Naive thymus-derived CD4-positive, alpha-beta T cell (primary cell): ENCODE results near the gene ETS1. TPM values are rescaled to one million over a fixed set of nuclear protein-coding genes. Genes with fewer than 3 reads are reported as not detected.
A peak's percentile ranks its signal among the peaks of the same experiment; 100 is the strongest.

Experiments used
- ATAC-seq: fragments of 150-1000 bp; cut with Tn5 transposase; 2 replicates; pipeline ENCODE4 v1.10.0; 2021; ENCODE audit warnings: mild to moderate bottlenecking, moderate library complexity
- CTCF ChIA-PET: fragments of 350-600 bp; sonication (Branson Sonifier 250); formaldehyde crosslinking; loops from one replicate; lab custom pipeline; 2021; ENCODE audit warnings: antibody characterized with exemption; lab: Charles Lee
- POLR2A ChIA-PET: fragments of 350-600 bp; sonication (Branson Sonifier 250); formaldehyde crosslinking; loops from one replicate; lab custom pipeline; 2021; ENCODE audit warnings: antibody characterized with exemption, inconsistent platforms; lab: Charles Lee
- DNase-seq, 9 donors: peaks; one replicate each; pipeline versions ENCODE4 v3.0.0 to v3.0.0-alpha.2; 2020 to 2022; ENCODE audit warnings: mixed read lengths in 1 of 9
- H3K27ac ChIP-seq: one replicate; pipeline ENCODE4 v1.7.0; 2013; ENCODE audit warnings: mild to moderate bottlenecking, low read depth, low read length, moderate library complexity
- H3K27me3 ChIP-seq, 2 donors: one replicate each; pipeline ENCODE4 v1.7.0; 2013; ENCODE audit warnings: low read length in 2 of 2, mild to moderate bottlenecking in 2 of 2, moderate library complexity in 2 of 2; ENCODE audit not compliant: control insufficient read depth in 2 of 2, insufficient read depth in 2 of 2
- H3K36me3 ChIP-seq, 3 experiments: 1 replicate in 2 of 3; 2 replicates in 1 of 3; pipeline ENCODE4 v1.7.0; 2013; ENCODE audit warnings: low read length in 3 of 3, mild to moderate bottlenecking in 3 of 3, moderate library complexity in 1 of 3; ENCODE audit not compliant: insufficient read depth in 3 of 3, control insufficient read depth in 2 of 3
- H3K4me1 ChIP-seq, 2 donors: one replicate each; pipeline ENCODE4 v1.7.0; 2013; ENCODE audit warnings: low read length in 2 of 2, mild to moderate bottlenecking in 2 of 2, moderate library complexity in 1 of 2; ENCODE audit not compliant: control insufficient read depth in 2 of 2, insufficient read depth in 2 of 2
- H3K4me3 ChIP-seq: 2 replicates; pipeline ENCODE4 v1.7.0; 2013; ENCODE audit warnings: mild to moderate bottlenecking, low read length
- H3K9me3 ChIP-seq, 3 experiments: 1 replicate in 2 of 3; 2 replicates in 1 of 3; pipeline ENCODE4 v1.7.0; 2013; ENCODE audit warnings: low read length in 3 of 3; ENCODE audit not compliant: control insufficient read depth in 2 of 3
- H3K27ac Mint-ChIP-seq, 9 donors: one replicate each; pipeline ENCODE4 v1.8.0; 2020 to 2022; ENCODE audit warnings: mixed read lengths in 9 of 9, mild to moderate bottlenecking in 8 of 9, moderate library complexity in 5 of 9, inconsistent platforms in 2 of 9
- H3K27me3 Mint-ChIP-seq, 5 donors: one replicate each; pipeline ENCODE4 v1.8.0; 2021 to 2022; ENCODE audit warnings: mixed read lengths in 5 of 5, mild to moderate bottlenecking in 1 of 5
- H3K36me3 Mint-ChIP-seq, 5 donors: one replicate each; pipeline ENCODE4 v1.8.0; 2020 to 2022; ENCODE audit warnings: mixed read lengths in 5 of 5, mild to moderate bottlenecking in 3 of 5, inconsistent platforms in 1 of 5
- H3K4me1 Mint-ChIP-seq, 7 donors: one replicate each; pipeline ENCODE4 v1.8.0; 2020 to 2022; ENCODE audit warnings: mixed read lengths in 7 of 7, mild to moderate bottlenecking in 3 of 7, inconsistent platforms in 1 of 7
- H3K4me3 Mint-ChIP-seq, 10 donors: one replicate each; pipeline ENCODE4 v1.8.0; 2020 to 2022; ENCODE audit warnings: mild to moderate bottlenecking in 10 of 10, mixed read lengths in 10 of 10, moderate library complexity in 6 of 10, inconsistent platforms in 2 of 10
- H3K9me3 Mint-ChIP-seq, 11 donors: one replicate each; pipeline ENCODE4 v1.8.0; 2020 to 2022; ENCODE audit warnings: mixed read lengths in 11 of 11, mild to moderate bottlenecking in 4 of 11, inconsistent platforms in 1 of 11, moderate library complexity in 1 of 11
- intact Hi-C, 2 donors: fragments of 100-400 bp; cut with micrococcal nuclease; formaldehyde crosslinking; loops; one replicate each; pipeline ENCODE4 v1.15.1; 2023
- polyA plus RNA-seq, 2 donors: library from polyadenylated mRNA; unstranded; fragments of 300-500 nt; fragmentation: Illumina TruSeq; gene quantifications; one replicate each; pipeline ENCODE4 v1.2.3, GENCODE V29; 2021
- total RNA-seq, 6 experiments: library from RNA in 5 of 6; stranded (reverse) in 5 of 6; gene quantifications; 1 replicate in 5 of 6; 2 replicates in 1 of 6; pipeline ENCODE4 v1.2.3 and lab custom pipeline; 2021 to 2026

ETS1 gene
- total and polyA plus RNA-seq, 7 experiments from 2014 or later: 514 to 871 (median 676) TPM

DNA sequence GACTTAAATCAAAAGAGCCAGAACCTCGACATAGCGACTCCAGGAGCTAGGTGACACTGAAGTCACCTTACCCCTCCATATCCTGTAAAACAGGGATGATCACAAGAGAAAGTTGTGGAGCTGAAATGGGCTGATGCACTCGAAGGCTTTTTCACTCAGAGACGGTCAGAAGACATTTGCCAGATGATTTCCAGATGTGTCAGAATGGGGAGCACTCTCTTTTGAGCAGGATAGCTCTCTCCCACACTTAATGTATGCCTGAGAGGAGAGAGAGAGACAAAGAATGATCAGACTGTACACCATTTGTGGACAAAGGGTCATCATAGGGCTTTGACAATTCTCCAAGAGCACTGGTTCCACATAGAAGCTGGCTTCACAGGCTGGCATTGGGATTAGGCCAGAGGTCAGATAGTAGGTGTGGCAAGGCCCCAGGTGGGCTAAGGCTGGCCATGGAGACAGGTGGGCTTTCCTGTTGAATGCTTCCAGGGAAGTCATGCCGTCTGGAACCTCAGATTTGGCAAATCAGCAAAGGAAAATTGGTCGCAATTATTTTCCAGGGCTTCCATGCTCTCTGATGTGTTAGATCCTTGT is 42.3 kb upstream of the ETS1 start:
- H3K4me3 ChIP-seq: peak overlapping the region; percentile 36
- Mint-ChIP-seq H3K4me3 (peak overlapping the region; percentile 56 to 85 (median 78)), H3K27ac (peak overlapping the region; percentile 88 to 100 (median 95)), H3K4me1 (peaks cover 56 to 83% (median 77%) of the 10 kb centered on the region in 7 donors), H3K9me3 (peaks cover 0 to 2% (median 0%) of the 10 kb centered on the region in 11 donors), H3K36me3 (peaks cover 0 to 1% (median 0%) of the 10 kb centered on the region in 5 donors), H3K27me3 (no peaks in the 10 kb centered on the region)
- POLR2A ChIA-PET: interaction anchor here (0.7 to 18.7 kb wide), 24 partner anchors 18 to 339 kb away, joined by 3 to 546 read pairs (median 7); no protein-coding TSS in a partner anchor
- ATAC-seq (no peak), DNase-seq (no peak)
- no peaks in the 10 kb centered on the region for H3K36me3 ChIP-seq
- intact Hi-C loops: loop anchor here (1.0 to 5.0 kb wide), 16 partner anchors 25 to 598 kb away; partner anchors contain the start of gene FLI1 (in 1 of the 2)
- CTCF ChIA-PET: interaction anchor here (0.7 to 7.6 kb wide), 36 partner anchors 10 to 472 kb away, joined by 3 to 148 read pairs (median 6); no protein-coding TSS in a partner anchor
- peaks cover 63 to 70% of the 10 kb centered on the region in 2 donors for H3K4me1 ChIP-seq
- H3K27me3 ChIP-seq: no peaks in the 10 kb centered on the region
- no peaks in the 10 kb centered on the region for H3K9me3 ChIP-seq
- H3K27ac ChIP-seq: peak overlapping the region; percentile 63

DNA sequence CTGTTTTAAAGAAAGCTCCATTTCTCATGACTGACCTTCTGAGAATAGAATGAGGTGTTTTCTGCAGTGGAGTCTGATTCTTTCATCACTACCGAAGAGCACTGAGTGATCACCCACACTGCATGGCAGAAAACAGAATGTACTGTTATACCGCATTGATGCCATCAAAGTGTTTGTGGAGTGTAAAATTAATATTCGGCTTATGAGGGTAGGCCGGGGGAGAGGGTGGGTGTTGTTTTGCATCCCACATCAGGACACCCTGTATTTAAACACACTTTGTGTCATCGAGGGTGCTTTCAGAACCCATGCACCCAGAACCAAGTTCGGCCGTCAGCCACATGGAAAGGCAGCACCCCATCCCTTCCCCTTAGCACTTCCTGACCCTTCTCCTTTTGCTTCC is 41.3 kb upstream of the ETS1 start:
- Mint-ChIP-seq H3K4me1 (peaks cover 64 to 88% (median 87%) of the 10 kb centered on the region in 7 donors), H3K27ac (peak overlapping the region; percentile 88 to 100 (median 95)), H3K27me3 (no peaks in the 10 kb centered on the region), H3K9me3 (peaks cover 0 to 2% (median 0%) of the 10 kb centered on the region in 11 donors), H3K4me3 (peak overlapping the region; percentile 56 to 85 (median 78)), H3K36me3 (peaks cover 0 to 1% (median 0%) of the 10 kb centered on the region in 5 donors)
- Histone ChIP-seq H3K4me3 (peak overlapping the region; percentile 36), H3K9me3 (no peaks in the 10 kb centered on the region), H3K27me3 (no peaks in the 10 kb centered on the region), H3K36me3 (no peaks in the 10 kb centered on the region), H3K4me1 (peaks cover 68 to 78% of the 10 kb centered on the region in 2 donors), H3K27ac (peak overlapping the region; percentile 63)
- intact Hi-C loops: loop anchor here in 1 of 2 donors (1.0 kb wide), 1 partner anchor 103 kb away; no protein-coding TSS in a partner anchor
- ChIA-PET POLR2A (interaction anchor here (0.7 to 18.7 kb wide), 26 partner anchors 9 to 457 kb away, joined by 3 to 546 read pairs (median 8); no protein-coding TSS in a partner anchor), CTCF (interaction anchor here (0.5 to 7.6 kb wide), 26 partner anchors 9 to 458 kb away, joined by 3 to 148 read pairs (median 4); no protein-coding TSS in a partner anchor)
- DNase-seq: peak in 4 of 9 donors; percentile 32 to 56 (median 37)
- peak; percentile 37 for ATAC-seq

DNA sequence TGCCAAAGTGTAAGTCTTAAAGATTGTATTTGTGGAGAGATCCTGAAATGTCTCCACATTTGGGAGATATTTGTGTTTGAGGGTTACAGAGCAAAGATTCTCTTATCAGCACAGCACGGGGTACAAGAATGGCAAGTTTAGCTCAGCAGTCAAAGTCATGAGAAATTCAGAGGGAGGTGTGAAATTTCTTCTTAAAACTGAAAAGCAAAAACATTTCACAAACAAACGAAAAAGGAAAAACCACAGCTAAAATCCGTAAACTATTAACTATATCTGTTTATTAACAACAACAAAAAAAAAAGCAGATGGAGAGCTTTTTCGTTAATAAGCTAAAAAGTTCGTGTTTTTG is 40.9 kb upstream of the ETS1 start:
- Histone ChIP-seq H3K36me3 (no peaks in the 10 kb centered on the region), H3K27ac (peak overlapping the region; percentile 63), H3K4me1 (peaks cover 68 to 82% of the 10 kb centered on the region in 2 donors), H3K27me3 (no peaks in the 10 kb centered on the region), H3K4me3 (peak overlapping the region; percentile 36), H3K9me3 (no peaks in the 10 kb centered on the region)
- peaks cover 68 to 92% (median 90%) of the 10 kb centered on the region in 7 donors for H3K4me1 Mint-ChIP-seq
- H3K36me3 Mint-ChIP-seq: peaks cover 0 to 1% (median 0%) of the 10 kb centered on the region in 5 donors
- no peaks in the 10 kb centered on the region for H3K27me3 Mint-ChIP-seq
- peaks cover 0 to 2% (median 0%) of the 10 kb centered on the region in 11 donors for H3K9me3 Mint-ChIP-seq
- intact Hi-C loops: loop anchor here in 1 of 2 donors (1.0 kb wide), 1 partner anchor 103 kb away; no protein-coding TSS in a partner anchor
- peak overlapping the region; percentile 88 to 100 (median 95) for H3K27ac Mint-ChIP-seq
- ATAC-seq (no peak), DNase-seq (no peak)
- ChIA-PET POLR2A (interaction anchor here (0.7 to 18.7 kb wide), 24 partner anchors 9 to 457 kb away, joined by 3 to 546 read pairs (median 8); no protein-coding TSS in a partner anchor), CTCF (interaction anchor here (0.5 to 7.6 kb wide), 20 partner anchors 14 to 457 kb away, joined by 3 to 148 read pairs (median 4); no protein-coding TSS in a partner anchor)
- peak overlapping the region; percentile 75 to 85 (median 78) for H3K4me3 Mint-ChIP-seq

DNA sequence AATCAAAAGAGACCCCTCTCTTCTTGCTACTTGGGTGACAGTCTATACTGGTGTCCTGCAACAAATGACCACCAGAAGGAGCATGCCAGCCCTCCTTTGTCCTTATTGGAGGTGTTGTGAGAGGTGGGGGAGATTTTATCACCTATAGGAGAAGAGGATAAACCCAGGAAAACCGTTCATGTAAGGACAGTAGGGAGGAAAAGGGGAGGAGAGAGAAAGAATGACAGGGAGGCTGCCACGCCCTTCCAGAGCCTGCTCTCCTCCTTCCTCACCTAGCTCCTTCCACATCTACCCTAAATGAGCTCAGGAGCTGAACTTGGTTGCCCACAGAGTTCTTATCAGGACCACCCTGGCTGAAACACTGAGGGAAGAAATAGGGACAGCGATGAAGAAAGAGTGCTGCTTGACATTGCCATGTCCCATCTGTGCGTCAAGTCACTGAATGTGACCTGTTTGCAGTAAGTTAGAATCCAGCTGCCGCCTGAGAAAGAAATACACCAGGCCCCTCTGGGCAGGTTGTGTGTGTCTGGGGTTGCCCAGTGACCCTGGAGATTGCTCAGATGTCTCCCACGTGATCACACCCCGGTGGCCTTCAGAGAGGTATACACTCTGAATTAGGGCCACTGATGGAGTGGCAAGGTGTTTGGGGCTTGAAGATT is 40.4 kb upstream of the ETS1 start:
- no peaks in the 10 kb centered on the region for H3K27me3 Mint-ChIP-seq
- CTCF ChIA-PET: interaction anchor here (0.7 to 7.6 kb wide), 17 partner anchors 14 to 457 kb away, joined by 3 to 148 read pairs (median 6); no protein-coding TSS in a partner anchor
- peak overlapping the region; percentile 88 to 100 (median 95) for H3K27ac Mint-ChIP-seq
- intact Hi-C loops: loop anchor here in 1 of 2 donors (1.0 kb wide), 1 partner anchor 102 kb away; no protein-coding TSS in a partner anchor
- peaks cover 0 to 2% (median 0%) of the 10 kb centered on the region in 11 donors for H3K9me3 Mint-ChIP-seq
- H3K4me3 Mint-ChIP-seq: peak overlapping the region; percentile 75 to 85 (median 78)
- Histone ChIP-seq H3K36me3 (no peaks in the 10 kb centered on the region), H3K4me3 (peak overlapping the region; percentile 13), H3K4me1 (peaks cover 68 to 87% of the 10 kb centered on the region in 2 donors), H3K27me3 (no peaks in the 10 kb centered on the region), H3K9me3 (no peaks in the 10 kb centered on the region), H3K27ac (peak overlapping the region; percentile 63)
- ATAC-seq (no peak), DNase-seq (no peak)
- peaks cover 0 to 1% (median 0%) of the 10 kb centered on the region in 5 donors for H3K36me3 Mint-ChIP-seq
- H3K4me1 Mint-ChIP-seq: peaks cover 72 to 97% (median 95%) of the 10 kb centered on the region in 7 donors
- POLR2A ChIA-PET: interaction anchor here (0.7 to 18.7 kb wide), 25 partner anchors 9 to 456 kb away, joined by 3 to 546 read pairs (median 9); no protein-coding TSS in a partner anchor

DNA sequence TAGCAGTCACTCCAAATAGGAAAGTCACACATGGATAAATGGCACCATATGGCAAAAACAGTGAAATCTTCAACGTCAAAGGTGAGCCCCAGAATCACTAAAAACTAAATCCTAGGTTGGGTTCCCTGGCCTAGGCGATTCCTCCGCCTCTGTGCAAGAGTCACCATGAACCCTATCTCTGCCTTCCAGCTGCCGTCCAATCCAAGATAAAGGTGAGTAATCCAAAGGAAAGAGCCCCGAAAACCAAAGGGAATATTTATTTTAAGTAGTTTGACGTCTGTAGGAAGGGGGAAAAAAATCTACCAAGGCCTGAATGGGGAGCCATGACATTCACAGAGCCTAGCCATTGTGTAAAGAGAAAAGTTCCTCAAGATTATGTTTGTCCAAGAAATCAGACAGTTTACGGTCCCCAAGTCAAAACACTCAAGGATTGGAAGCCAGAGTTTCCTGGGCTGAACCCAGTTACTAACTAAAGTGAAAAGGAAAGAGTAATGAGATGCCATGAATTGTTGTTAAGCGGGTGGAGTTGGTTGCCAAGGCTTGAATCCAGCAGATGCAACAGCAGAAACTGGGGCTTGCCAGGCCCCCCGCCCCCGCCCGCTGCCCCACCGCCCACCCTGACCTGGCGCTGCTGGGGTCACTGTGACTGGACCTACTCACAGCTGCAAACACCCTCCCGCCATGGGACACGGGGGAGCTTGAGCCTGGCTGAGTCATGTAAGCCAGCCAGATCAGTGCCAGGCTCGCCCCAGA is 39.7 kb upstream of the ETS1 start:
- CTCF ChIA-PET: interaction anchor here (1.1 to 7.6 kb wide), 7 partner anchors 17 to 455 kb away, joined by 6 to 148 read pairs (median 17); no protein-coding TSS in a partner anchor
- Mint-ChIP-seq H3K27ac (peak overlapping the region; percentile 95 to 100 (median 98)), H3K4me1 (peaks cover 76 to 100% (median 99%) of the 10 kb centered on the region in 7 donors), H3K9me3 (peaks cover 0 to 2% (median 0%) of the 10 kb centered on the region in 11 donors), H3K4me3 (peak overlapping the region; percentile 74 to 89 (median 80)), H3K36me3 (peaks cover 0 to 1% (median 0%) of the 10 kb centered on the region in 5 donors), H3K27me3 (no peaks in the 10 kb centered on the region)
- peak overlapping the region; percentile 73 for H3K27ac ChIP-seq
- POLR2A ChIA-PET: interaction anchor here (0.7 to 18.7 kb wide), 18 partner anchors 9 to 454 kb away, joined by 3 to 546 read pairs (median 16); no protein-coding TSS in a partner anchor
- intact Hi-C loops: no loop called here
- no peak for DNase-seq
- H3K36me3 ChIP-seq: no peaks in the 10 kb centered on the region
- ATAC-seq: no peak
- peaks cover 68 to 94% of the 10 kb centered on the region in 2 donors for H3K4me1 ChIP-seq
- no peaks in the 10 kb centered on the region for H3K9me3 ChIP-seq
- H3K27me3 ChIP-seq: no peaks in the 10 kb centered on the region
- H3K4me3 ChIP-seq: no peak overlapping the region
